GM18870 (cell line): ENCODE data around the gene KLK13.

Experiments used
- ATAC-seq: cut with Tn5 transposase; IDR thresholded peaks from one replicate; pipeline ENCODE4 v1.9.1; 2021; ENCODE audit warnings: moderate library complexity; ENCODE audit not compliant: unreplicated experiment

Gene KLK13

GRCh38 chr19:51023946-51024345 lies 40.9 kb downstream of the KLK13 start:
- no peak for ATAC-seq

- no peak for ATAC-seq
Measured at GRCh38 chr19:51022526-51022925, 42.4 kb downstream of the KLK13 start.

- no peak for ATAC-seq
Measured at GRCh38 chr19:51020988-51021651, 43.8 kb downstream of the KLK13 start.

- no peak for ATAC-seq
Measured at GRCh38 chr19:51019544-51019925, 45.4 kb downstream of the KLK13 start, which contains the start of gene KLK10. KLK10 (minus strand) TSS chr19:51019709; CDS start chr19:51019130, 579 bp downstream.

- ATAC-seq: no peak
Measured at GRCh38 chr19:51018745-51019543, 45.9 kb downstream of the KLK13 start.

- ATAC-seq: no peak
Measured at GRCh38 chr19:51016798-51017683, 47.9 kb downstream of the KLK13 start.

GRCh38 chr19:51015691-51016267 lies 49.1 kb downstream of the KLK13 start:
- no peak for ATAC-seq

GRCh38 chr19:51014242-51014641 lies 50.6 kb downstream of the KLK13 start:
- no peak for ATAC-seq

- ATAC-seq: no peak
Measured at GRCh38 chr19:51012661-51013190, 52.2 kb downstream of the KLK13 start.

- no peak for ATAC-seq
Measured at GRCh38 chr19:51010066-51010795, 54.7 kb downstream of the KLK13 start.

- ATAC-seq: no peak
Measured at GRCh38 chr19:51009061-51009891, 55.6 kb downstream of the KLK13 start.

GRCh38 chr19:51007488-51007887 lies 57.4 kb downstream of the KLK13 start:
- ATAC-seq: no peak

GRCh38 chr19:51006406-51006805 lies 58.5 kb downstream of the KLK13 start:
- ATAC-seq: no peak
